GM19438 (cell line): Measurements from ENCODE around the gene HOXB13.

ENCODE experiments used
- ATAC-seq: cut with Tn5 transposase; IDR thresholded peaks from one replicate; pipeline ENCODE4 v1.9.1; 2021; ENCODE audit warnings: low read depth; ENCODE audit not compliant: unreplicated experiment

The HOXB13 gene

DNA sequence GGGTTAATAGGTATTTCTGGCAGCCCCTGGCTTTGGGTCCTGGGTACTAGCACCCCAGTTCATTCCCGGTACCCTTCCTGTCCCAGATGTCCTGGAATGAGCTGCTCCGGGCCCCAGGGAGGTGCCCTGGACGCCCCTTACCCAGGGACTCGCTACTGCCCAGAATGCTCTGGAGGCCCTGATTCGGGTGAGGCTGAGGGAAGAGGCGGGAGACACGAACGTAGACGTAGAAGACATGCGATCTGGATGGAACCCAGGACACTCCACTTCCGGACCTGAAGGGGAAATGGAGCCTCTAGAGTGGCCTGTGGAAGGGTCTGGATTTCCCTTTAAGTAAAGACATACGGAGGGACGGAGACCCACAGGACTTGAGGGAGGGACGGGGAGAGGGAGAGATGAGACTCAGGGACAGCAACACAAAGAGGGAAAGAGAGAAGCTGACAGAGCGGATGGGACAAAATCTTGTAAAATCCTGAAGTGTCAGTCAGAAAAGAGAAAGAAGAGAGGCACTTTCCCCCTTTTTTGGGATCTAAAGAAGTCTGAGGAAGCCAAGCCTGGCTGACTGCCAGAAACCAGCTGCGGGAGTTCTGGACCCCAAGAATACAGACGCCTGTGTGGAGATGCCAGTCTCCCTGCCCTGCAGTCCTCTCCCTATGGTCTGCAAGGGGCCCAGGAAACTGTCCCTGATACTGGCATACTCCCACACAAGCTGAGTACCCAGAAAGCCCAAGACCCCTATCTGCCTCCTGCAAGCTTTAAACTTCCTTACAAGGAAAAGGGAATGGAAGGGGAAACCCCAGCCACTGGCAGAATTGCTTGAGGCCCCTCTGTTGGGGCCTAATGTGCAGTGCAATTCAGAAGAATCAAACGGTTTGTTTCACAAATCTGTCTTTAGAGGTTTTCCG is 1.0 kb upstream of the HOXB13 start:
- no peak for ATAC-seq

GRCh38 chr17:48727415-48728175 is 955 bp downstream of the HOXB13 start:
- no peak for ATAC-seq

- ATAC-seq, result no peak
These were observed 1.6 kb downstream of the HOXB13 start for GRCh38 chr17:48726916-48727286.

DNA sequence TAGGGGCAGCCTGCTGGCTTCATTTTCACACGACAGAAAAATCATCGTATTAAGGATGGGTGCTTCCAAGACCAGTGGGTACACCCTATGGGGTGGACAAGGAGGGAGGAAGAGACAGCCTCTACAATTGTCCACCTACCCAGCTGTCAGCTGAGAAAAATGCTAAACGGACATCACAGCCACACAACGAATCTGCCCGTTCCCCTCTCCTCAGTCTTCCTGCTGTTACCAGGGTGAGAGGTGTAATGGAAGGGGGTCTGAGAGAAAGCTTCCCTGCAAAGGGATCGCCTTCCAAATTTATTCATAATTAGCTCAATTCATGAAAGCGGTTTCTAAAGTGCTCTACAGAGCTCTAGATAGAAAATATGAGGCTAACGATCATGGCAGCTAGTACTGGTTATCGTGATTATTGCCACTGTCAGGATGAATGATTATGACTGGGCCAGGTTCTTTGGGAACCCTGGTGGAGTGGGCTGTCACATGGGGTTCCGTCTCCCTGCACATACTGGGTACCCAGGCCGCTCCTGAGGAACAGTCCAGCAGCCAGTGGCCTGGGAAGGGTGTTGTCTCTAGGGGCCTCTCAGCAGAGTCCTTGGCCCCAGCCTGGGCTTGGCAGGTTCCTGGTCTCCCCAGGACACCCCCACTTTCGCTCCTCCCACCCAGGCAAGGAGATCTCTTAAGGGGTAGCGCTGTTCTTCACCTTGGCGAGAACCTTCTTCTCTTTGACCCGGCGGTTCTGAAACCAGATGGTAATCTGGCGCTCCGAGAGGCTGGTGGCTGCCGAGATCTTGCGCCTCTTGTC is 2.2 kb downstream of the HOXB13 start:
- no peak for ATAC-seq

DNA sequence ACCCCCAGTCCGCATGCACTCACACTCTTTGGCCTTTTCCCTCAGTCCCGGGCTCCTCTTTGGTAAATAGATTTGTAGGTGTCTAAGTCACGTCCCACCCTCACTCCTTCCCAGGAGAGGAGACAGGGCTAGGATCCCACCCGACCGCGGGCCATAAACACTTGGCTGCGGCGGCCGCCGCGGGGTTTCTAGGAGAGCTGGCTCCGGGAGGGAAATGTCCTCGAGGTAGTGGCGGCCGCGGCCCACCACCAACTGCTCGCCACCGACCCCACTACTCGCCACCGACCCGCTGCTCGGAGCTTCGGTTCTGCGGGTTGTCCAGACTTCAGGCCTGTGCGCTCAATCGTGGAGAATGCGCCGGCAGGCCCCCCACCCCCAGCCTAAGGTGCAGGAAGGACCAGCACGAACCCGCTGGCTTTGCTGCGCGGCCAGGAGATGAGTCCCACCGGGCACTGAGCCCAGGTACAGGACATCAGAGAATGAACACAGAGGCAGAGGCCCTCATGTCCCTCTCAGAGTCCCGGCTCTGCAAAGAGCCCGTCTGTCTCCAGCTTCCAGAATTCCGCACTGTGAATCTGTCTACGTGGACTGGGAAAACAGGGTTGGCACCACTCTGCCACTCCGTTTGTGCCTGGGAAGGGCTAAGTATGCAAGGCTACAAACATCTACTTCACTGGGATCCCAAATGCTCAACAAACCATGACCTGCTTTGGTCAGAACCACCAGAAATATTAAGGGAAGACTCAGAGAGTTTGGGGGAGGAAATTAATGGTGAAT is 3.1 kb downstream of the HOXB13 start:
- ATAC-seq, result no peak

- no peak for ATAC-seq
These were observed 3.6 kb downstream of the HOXB13 start for GRCh38 chr17:48725004-48725287.

- no peak for ATAC-seq
These were observed 4.1 kb downstream of the HOXB13 start for GRCh38 chr17:48724251-48725003.

- ATAC-seq, result no peak
These were observed 4.9 kb downstream of the HOXB13 start for GRCh38 chr17:48723423-48724250.

GRCh38 chr17:48722915-48723422 is 5.6 kb downstream of the HOXB13 start, which contains the start of gene PRAC2:
PRAC2 (plus strand) TSS chr17:48723185; CDS start chr17:48724411, 1,226 bp downstream.
- no peak for ATAC-seq

- no peak for ATAC-seq
These were observed 6.2 kb downstream of the HOXB13 start, which contains the start of gene PRAC1 for GRCh38 chr17:48722201-48722907. PRAC1 (minus strand) TSS chr17:48722518; CDS start chr17:48722392, 126 bp downstream.

GRCh38 chr17:48721009-48721402 is 7.5 kb downstream of the HOXB13 start:
- no peak for ATAC-seq

DNA sequence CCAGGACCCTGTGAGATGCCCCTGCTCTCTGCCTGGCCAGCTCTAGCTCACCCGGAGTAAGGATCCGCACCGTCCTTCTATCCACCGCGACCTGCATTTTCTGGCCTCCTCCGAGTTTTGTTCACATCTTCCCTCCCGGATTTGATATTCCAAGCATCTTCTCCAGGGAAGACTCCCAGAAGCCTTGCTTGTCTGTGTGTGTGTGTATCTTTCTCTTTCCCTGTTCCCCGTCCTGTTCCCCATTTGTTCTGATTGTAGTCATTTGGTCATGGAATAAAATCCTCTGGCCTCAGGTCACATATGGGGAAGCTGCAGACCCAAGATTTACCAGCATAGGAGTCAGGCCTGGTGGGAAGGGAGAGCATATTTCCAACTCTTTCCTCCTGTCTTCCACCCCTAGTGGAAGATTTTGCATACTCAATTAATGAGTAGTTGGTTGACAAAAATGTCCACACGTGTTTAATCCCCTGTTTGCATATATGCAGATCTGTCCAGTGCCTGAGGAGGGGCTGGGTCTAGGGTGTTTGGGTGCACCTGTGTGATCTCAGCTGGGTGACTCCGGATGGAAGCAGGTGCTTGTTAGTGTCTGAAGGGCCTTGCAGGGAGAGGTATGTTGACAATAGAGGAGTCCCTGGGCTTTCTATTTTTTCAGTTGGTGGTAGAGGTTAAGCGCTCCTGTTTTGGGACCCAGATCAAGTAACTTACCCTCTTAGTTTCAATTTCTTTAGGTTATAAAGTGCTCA is 8.1 kb downstream of the HOXB13 start:
- ATAC-seq, result no peak

DNA sequence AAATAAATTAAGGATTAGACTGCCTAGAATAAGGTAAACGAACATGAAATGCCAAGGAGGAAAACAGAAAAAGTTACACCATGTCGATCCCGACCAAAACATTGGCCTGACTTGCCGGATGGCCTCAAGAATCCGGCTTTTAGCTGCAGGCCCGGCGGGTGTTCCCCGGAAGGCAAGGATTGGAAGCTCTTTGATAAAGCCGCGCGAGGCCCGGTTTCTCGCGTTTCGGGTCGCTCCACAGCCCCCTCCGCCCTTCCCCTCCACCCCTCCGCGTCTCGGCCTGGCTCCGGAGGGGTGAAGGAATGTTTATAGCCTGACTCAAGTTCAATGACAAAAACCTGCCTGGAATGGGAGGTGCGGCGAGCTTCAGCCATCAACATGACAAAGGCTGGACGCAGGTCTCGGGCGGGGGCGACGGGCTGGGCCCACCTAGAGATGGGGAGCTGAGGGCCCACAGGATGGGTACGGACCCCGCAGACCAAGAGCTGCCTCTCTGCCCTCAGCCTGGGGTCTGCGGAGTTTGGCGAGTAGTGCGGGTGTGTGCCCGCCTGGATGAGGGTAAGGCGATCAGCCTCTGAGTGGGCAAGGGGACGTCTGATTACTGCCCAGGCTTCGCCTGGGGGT is 8.8 kb downstream of the HOXB13 start:
- no peak for ATAC-seq

DNA sequence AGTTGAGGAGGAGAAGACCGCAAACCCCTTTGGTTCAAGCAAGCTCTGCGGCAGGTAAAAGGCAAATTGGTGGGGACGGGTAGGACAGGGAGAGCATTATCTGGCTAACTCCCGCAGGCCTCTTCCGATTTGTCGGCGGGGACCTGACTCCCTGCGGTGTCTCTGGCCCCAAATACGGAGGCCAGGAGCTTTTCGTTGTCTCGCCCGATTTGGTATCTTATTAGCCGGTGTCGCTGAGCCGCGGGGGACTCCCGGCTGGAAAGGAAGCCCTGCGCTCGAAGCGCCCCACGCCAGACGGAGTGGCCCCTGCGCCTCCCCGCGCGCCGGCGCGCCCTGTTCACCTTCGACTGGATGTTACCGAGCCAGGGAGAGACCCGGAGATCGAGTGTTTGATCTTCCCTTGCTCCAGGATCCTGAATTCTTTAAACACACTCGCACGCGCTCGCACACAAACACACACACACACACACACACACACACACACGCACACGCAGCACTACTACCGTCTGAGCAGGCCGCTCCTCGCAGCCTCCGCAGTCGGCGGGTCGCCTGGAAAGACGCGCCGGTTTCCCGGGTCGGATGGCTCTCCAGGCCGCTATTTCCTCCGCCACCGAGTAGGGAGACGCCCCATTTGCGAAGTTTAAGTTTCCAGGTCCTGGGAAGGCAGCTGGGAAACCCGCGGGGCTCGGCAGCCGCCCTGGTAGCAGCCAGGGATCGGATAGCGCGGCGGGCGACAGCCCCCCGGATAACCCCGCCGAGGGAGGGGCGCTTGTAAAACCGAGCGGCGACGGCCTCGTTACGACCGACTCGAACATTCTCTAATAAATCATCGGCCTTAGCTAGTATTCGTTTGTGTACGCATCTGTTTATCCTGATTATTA is 9.5 kb downstream of the HOXB13 start:
- ATAC-seq, result no peak

GRCh38 chr17:48718227-48718760 is 10.3 kb downstream of the HOXB13 start:
- no peak for ATAC-seq
